Adrenal gland (tissue), 5 donors: ENCODE results near the gene ESPNL.

Source experiments
- CTCF ChIP-seq, 6 experiments: fragments of 450-650 bp in 4 of 6; fragments of 200-600 bp in 2 of 6; sonication (generic) in 1 of 6; IDR thresholded peaks; 1 replicate in 5 of 6; 2 replicates in 1 of 6; pipeline versions ENCODE4 v1.5.1 to v1.8.0; 2016 to 2021; ENCODE audit warnings: antibody characterized with exemption in 6 of 6, mild to moderate bottlenecking in 2 of 6, moderate library complexity in 1 of 6
- POLR2A ChIP-seq, 2 donors: fragments of 450-650 bp; IDR thresholded peaks; one replicate each; pipeline ENCODE4 v1.6.1; 2017; ENCODE audit warnings: antibody characterized with exemption in 2 of 2, mild to moderate bottlenecking in 2 of 2, moderate library complexity in 1 of 2
- donor health status: DM: no; HTN: no; CAD: no.

GRCh38 chr2:238090887-238091286 lies 9.3 kb upstream of the ESPNL start:
- TF ChIP-seq CTCF (IDR thresholded peaks at IDR 0.05) (no peak), POLR2A (IDR thresholded peaks at IDR 0.05) (no peak)
